ENCODE data around the gene NRBP1.
"Not testable (repeated sequence)": the region's sequence is repeated elsewhere in the genome, so short reads cannot be mapped to it uniquely, and the experiment has no call there.

NRBP1 gene

GRCh38 chr2:27421660-27422250 lies 6.7 kb upstream of the NRBP1 start:
- no peak for DNase-seq (ENCODE audit: low read depth)

- no peak for DNase-seq (ENCODE audit: low read depth)
Observed at GRCh38 chr2:27422958-27423357, 5.5 kb upstream of the NRBP1 start.

GRCh38 chr2:27425039-27425438 lies 3.4 kb upstream of the NRBP1 start:
- not testable (repeated sequence) for DNase-seq (ENCODE audit: low read depth)

GRCh38 chr2:27427863-27428212 lies 593 bp upstream of the NRBP1 start:
- no peak for DNase-seq (ENCODE audit: low read depth)

- DNase-seq (ENCODE audit: low read depth), result peak; percentile 63
Observed at GRCh38 chr2:27428978-27429541, 629 bp downstream of the NRBP1 start.

- peak; percentile 16 for DNase-seq (ENCODE audit: low read depth)
Observed at GRCh38 chr2:27431395-27431794, 3.0 kb downstream of the NRBP1 start.

- DNase-seq (ENCODE audit: low read depth), result no peak
Observed at GRCh38 chr2:27435628-27436027, 7.2 kb downstream of the NRBP1 start.

GRCh38 chr2:27441226-27441926 lies 12.9 kb downstream of the NRBP1 start:
- DNase-seq (ENCODE audit: low read depth), result no peak

- DNase-seq (ENCODE audit: low read depth), result peak; percentile 37
Observed at GRCh38 chr2:27441958-27442919, 13.8 kb downstream of the NRBP1 start, which contains the start of gene KRTCAP3. Gene KRTCAP3, plus strand, starts transcription at chr2:27442381. Its CDS starts 32 bp downstream, at chr2:27442413.

GRCh38 chr2:27442920-27443282 lies 14.5 kb downstream of the NRBP1 start:
- no peak for DNase-seq (ENCODE audit: low read depth)

GRCh38 chr2:27445155-27445554 lies 16.7 kb downstream of the NRBP1 start:
- no peak for DNase-seq (ENCODE audit: low read depth)

GRCh38 chr2:27445615-27446014 lies 17.2 kb downstream of the NRBP1 start:
- DNase-seq (ENCODE audit: low read depth), result no peak

GRCh38 chr2:27446057-27446456 lies 17.6 kb downstream of the NRBP1 start:
- DNase-seq (ENCODE audit: low read depth), result no peak

- DNase-seq (ENCODE audit: low read depth), result no peak
Observed at GRCh38 chr2:27448381-27448780, 19.9 kb downstream of the NRBP1 start.

GRCh38 chr2:27451095-27451494 lies 22.7 kb downstream of the NRBP1 start:
- no peak for DNase-seq (ENCODE audit: low read depth)

GRCh38 chr2:27453968-27454367 lies 25.5 kb downstream of the NRBP1 start:
- no peak for DNase-seq (ENCODE audit: low read depth)

GRCh38 chr2:27461118-27461517 lies 32.7 kb downstream of the NRBP1 start:
- no peak for DNase-seq (ENCODE audit: low read depth)

GRCh38 chr2:27464443-27464842 lies 36.0 kb downstream of the NRBP1 start:
- DNase-seq (ENCODE audit: low read depth), result no peak

- DNase-seq (ENCODE audit: low read depth), result no peak
Observed at GRCh38 chr2:27471961-27472360, 43.5 kb downstream of the NRBP1 start.

GRCh38 chr2:27485496-27485895 lies 57.1 kb downstream of the NRBP1 start:
- no peak for DNase-seq (ENCODE audit: low read depth)

- DNase-seq (ENCODE audit: low read depth), result no peak
Observed at GRCh38 chr2:27489118-27489497, 60.7 kb downstream of the NRBP1 start.

Data from T-helper 22 cell (primary cell).